Measurements from ENCODE around the gene GMEB2. TPM values are rescaled to one million over a fixed set of nuclear protein-coding genes. Genes with fewer than 3 reads are reported as not detected.
"Not testable (repeated sequence)": the region's sequence is repeated elsewhere in the genome, so short reads cannot be mapped to it uniquely, and the experiment has no call there.

GMEB2 gene
- total and polyA plus RNA-seq, 4 donors, result 5.9 to 12.0 (median 10.2) TPM

DNA sequence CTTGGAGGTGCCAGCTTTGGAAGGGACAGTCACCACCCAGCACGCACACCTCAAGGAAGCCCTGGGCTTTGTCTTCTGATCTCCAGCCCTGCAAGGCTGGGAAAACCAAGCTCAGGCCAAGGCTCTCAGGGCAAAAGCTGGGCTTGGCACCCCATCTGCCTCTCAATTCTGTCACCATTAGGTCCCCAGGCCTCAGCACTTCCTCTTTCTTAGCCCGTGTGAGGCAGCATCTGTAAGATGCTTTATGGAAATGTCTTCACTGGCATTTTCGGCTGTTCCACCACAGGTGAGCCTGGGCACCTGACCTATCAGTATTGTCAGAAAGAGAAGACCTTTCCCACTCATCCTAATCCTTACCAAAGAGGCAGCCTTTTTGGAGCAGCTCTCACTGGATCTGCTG lies 24.6 kb downstream of the GMEB2 start:
- Histone ChIP-seq H3K27ac (ENCODE audit: low read depth, low read length) (no peak overlapping the region), H3K36me3 (ENCODE audit: control insufficient read depth, insufficient read depth, low read length) (peaks cover 63% of the 10 kb centered on the region), H3K4me3 (ENCODE audit: low read depth, low read length) (no peak overlapping the region), H3K9me3 (ENCODE audit: control insufficient read depth, insufficient read depth, low read length) (no peaks in the 10 kb centered on the region), H3K4me1 (ENCODE audit: control insufficient read depth, insufficient read depth, low read length) (no peaks in the 10 kb centered on the region), H3K27me3 (ENCODE audit: control insufficient read depth, insufficient read depth, low read length) (no peaks in the 10 kb centered on the region)
- DNase-seq (ENCODE audit: low read depth in 4 of 6, low spot score in 6 of 6), result no peak
- 95% methylated on average over 3 of the region's 3 CpGs for WGBS (ENCODE audit: insufficient coverage)

DNA sequence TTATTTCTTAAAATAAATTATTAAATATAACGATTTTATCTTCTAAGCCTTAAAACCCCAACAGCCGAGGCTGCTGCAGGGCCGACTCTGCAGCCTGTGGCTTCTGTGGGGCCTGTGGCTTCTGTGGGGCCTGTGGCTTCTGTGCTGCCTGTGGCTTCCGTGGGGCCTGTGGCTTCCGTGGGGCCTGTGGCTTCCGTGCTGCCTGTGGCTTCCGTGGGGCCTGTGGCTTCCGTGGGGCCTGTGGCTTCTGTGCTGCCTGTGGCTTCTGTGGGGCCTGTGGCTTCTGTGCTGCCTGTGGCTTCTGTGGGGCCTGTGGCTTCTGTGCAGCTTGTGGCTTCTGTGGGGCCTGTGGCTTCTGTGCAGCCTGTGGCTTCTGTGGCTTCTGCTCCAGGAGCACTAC lies 25.2 kb downstream of the GMEB2 start:
- not testable (repeated sequence) for H3K9me3 ChIP-seq (ENCODE audit: control insufficient read depth, insufficient read depth, low read length); DNase-seq (ENCODE audit: low read depth in 4 of 6, low spot score in 6 of 6); H3K27ac ChIP-seq (ENCODE audit: low read depth, low read length); H3K4me3 ChIP-seq (ENCODE audit: low read depth, low read length); H3K27me3 ChIP-seq (ENCODE audit: control insufficient read depth, insufficient read depth, low read length); H3K4me1 ChIP-seq (ENCODE audit: control insufficient read depth, insufficient read depth, low read length)
- WGBS (ENCODE audit: insufficient coverage), result 100% methylated on average over 1 of the region's 8 CpGs
- peaks cover 67% of the 10 kb centered on the region for H3K36me3 ChIP-seq (ENCODE audit: control insufficient read depth, insufficient read depth, low read length)

DNA sequence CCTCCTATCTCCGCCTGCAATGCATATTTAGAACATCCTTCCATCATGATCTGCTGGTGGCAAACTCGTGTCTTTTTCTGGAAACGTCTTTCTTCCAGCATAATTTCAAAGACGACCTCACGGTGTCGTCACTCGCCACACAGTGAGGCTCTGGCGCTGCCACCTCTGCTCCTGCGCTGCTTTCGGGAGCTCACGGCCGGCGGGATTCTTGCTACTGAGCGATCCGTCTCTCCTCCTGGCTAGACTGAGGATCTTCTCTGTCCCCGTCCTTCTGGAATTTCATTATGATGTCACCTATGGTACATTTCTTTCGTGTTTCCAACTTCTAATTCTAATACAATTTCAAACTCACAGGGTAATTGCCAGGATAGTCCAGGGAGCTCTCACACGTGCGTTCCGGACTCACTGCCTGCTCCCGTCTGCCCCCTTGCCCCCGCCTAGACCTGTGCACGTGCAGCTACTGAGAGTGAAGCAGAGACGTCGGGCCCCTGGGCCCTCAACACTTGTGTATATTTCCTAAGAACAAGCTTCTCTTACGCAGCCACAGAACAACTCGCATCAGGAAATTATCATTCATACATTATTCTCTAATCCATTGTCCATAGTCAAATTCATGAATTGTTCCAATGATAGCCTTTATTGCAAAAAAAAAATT lies 27.4 kb downstream of the GMEB2 start:
- no peaks in the 10 kb centered on the region for H3K4me1 ChIP-seq (ENCODE audit: control insufficient read depth, insufficient read depth, low read length)
- 94% methylated on average over 26 of the region's 27 CpGs for WGBS (ENCODE audit: insufficient coverage)
- DNase-seq (ENCODE audit: low read depth in 4 of 6, low spot score in 6 of 6), result no peak
- no peaks in the 10 kb centered on the region for H3K9me3 ChIP-seq (ENCODE audit: control insufficient read depth, insufficient read depth, low read length)
- H3K27ac ChIP-seq (ENCODE audit: low read depth, low read length), result no peak overlapping the region
- H3K27me3 ChIP-seq (ENCODE audit: control insufficient read depth, insufficient read depth, low read length), result no peaks in the 10 kb centered on the region
- no peak overlapping the region for H3K4me3 ChIP-seq (ENCODE audit: low read depth, low read length)
- peaks cover 85% of the 10 kb centered on the region for H3K36me3 ChIP-seq (ENCODE audit: control insufficient read depth, insufficient read depth, low read length)

DNA sequence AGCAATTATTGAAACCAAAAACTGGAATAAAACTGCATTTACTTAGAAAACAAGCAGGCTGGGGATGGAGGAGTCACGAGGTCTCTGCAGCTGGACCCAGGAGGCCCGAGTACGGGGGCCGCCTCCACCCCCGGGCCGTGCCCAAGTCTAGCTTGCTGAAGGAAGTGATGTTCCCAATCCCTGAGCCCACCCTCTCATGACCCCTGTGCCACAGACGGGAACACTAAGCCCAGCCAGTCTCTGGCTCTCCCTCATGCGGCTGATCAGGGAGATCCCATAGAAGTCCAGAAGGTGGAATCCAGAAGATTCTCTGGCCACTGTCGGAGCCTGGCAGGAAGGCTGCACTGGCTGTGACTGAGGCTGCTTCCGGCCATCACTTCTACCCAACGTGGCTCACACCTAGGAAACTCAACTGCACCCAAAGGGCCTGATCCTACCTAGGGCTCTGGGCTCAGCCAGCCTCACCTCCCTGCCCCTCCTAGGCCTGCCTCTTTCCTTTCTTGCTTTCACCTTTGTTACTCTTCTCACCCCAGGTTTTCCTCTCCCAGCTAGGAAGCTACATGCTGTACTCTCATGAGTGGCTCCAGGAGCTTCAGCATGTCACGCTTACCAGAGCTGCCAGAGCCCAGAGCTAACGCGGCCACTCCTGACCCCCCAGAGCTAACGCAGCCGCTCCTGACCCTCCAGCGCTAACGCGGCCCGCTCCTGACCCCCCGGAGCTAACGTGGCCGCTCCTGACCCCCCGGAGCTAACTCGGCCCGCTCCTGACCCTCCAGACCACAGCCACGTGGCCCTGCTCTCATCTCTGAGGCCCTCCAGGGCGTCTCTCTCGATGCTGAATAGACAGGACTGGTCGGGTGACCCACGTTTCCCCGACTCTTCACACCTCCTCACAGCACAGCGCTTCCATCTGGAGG lies 28.2 kb downstream of the GMEB2 start:
- Histone ChIP-seq H3K36me3 (ENCODE audit: control insufficient read depth, insufficient read depth, low read length) (peaks cover 88% of the 10 kb centered on the region), H3K4me1 (ENCODE audit: control insufficient read depth, insufficient read depth, low read length) (no peaks in the 10 kb centered on the region), H3K27me3 (ENCODE audit: control insufficient read depth, insufficient read depth, low read length) (no peaks in the 10 kb centered on the region), H3K27ac (ENCODE audit: low read depth, low read length) (no peak overlapping the region), H3K9me3 (ENCODE audit: control insufficient read depth, insufficient read depth, low read length) (no peaks in the 10 kb centered on the region), H3K4me3 (ENCODE audit: low read depth, low read length) (no peak overlapping the region)
- WGBS (ENCODE audit: insufficient coverage), result 92% methylated on average over 33 of the region's 33 CpGs
- no peak for DNase-seq (ENCODE audit: low read depth in 4 of 6, low spot score in 6 of 6)

DNA sequence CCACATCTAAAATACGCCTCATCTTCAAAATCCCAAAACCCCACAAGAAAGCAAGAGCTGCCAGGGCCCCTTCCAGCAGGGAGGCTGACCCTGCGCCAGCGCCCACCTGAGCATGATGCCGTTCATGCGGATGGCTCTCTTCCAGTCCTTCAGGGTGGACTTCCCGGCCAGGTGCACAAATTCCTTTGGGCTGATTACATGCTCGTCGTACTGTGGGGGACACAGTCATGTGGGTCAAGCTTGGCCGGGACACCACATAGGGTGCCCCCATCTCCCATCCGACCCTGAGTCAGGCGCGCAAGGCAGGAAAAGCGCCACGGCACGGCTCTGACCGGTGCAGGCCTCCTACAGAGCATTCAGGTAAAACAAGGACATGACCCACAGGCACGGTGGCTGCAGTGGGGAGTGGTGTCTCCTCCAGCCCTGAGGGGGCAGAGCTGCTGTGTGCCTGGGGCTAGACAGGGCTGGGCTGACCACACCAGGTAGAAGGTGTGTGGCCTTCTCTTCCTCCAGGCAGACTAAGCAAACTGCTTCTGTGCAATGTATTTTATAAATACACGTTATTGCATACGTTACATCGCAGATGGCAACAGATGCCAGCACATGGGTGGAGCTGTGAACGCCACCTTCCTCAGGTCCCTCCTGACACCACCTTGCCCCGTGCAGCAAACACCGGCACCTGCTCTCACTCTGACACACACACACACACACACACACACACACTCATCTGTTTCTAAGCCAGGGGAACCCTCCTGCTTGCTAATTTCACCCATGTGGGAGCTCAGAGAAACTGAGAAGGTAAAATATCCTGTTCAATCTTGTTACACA lies 29.0 kb downstream of the GMEB2 start:
- no peaks in the 10 kb centered on the region for H3K9me3 ChIP-seq (ENCODE audit: control insufficient read depth, insufficient read depth, low read length)
- H3K27ac ChIP-seq (ENCODE audit: low read depth, low read length), result no peak overlapping the region
- H3K4me3 ChIP-seq (ENCODE audit: low read depth, low read length), result no peak overlapping the region
- no peaks in the 10 kb centered on the region for H3K4me1 ChIP-seq (ENCODE audit: control insufficient read depth, insufficient read depth, low read length)
- H3K27me3 ChIP-seq (ENCODE audit: control insufficient read depth, insufficient read depth, low read length), result no peaks in the 10 kb centered on the region
- DNase-seq (ENCODE audit: low read depth in 4 of 6, low spot score in 6 of 6), result no peak
- 92% methylated on average over 23 of the region's 23 CpGs for WGBS (ENCODE audit: insufficient coverage)
- peaks cover 95% of the 10 kb centered on the region for H3K36me3 ChIP-seq (ENCODE audit: control insufficient read depth, insufficient read depth, low read length)

DNA sequence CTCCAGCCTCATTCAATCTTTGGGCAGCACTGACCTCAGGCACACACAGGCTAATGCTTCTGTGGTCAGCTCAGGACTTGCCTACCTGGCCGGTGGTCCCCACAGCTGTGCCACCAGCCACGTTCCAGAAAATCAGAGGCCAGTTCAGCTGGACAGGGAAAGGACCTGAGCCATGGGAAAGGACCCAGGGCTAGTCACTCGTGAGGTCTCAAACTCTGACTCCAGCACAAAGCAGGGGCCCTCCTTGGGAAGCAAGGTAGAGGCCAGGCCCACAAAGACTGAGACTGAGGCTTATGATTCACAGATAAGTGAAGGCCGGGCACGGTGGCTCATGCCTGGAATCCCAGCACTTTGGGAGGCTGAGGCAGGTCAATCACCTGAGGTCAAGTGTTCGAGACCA lies 30.5 kb downstream of the GMEB2 start:
- H3K27me3 ChIP-seq (ENCODE audit: control insufficient read depth, insufficient read depth, low read length), result no peaks in the 10 kb centered on the region
- 89% methylated on average over 6 of the region's 6 CpGs for WGBS (ENCODE audit: insufficient coverage)
- H3K4me3 ChIP-seq (ENCODE audit: low read depth, low read length), result no peak overlapping the region
- H3K27ac ChIP-seq (ENCODE audit: low read depth, low read length), result no peak overlapping the region
- no peaks in the 10 kb centered on the region for H3K4me1 ChIP-seq (ENCODE audit: control insufficient read depth, insufficient read depth, low read length)
- DNase-seq (ENCODE audit: low read depth in 4 of 6, low spot score in 6 of 6), result no peak
- H3K36me3 ChIP-seq (ENCODE audit: control insufficient read depth, insufficient read depth, low read length), result peaks cover 95% of the 10 kb centered on the region
- no peaks in the 10 kb centered on the region for H3K9me3 ChIP-seq (ENCODE audit: control insufficient read depth, insufficient read depth, low read length)

DNA sequence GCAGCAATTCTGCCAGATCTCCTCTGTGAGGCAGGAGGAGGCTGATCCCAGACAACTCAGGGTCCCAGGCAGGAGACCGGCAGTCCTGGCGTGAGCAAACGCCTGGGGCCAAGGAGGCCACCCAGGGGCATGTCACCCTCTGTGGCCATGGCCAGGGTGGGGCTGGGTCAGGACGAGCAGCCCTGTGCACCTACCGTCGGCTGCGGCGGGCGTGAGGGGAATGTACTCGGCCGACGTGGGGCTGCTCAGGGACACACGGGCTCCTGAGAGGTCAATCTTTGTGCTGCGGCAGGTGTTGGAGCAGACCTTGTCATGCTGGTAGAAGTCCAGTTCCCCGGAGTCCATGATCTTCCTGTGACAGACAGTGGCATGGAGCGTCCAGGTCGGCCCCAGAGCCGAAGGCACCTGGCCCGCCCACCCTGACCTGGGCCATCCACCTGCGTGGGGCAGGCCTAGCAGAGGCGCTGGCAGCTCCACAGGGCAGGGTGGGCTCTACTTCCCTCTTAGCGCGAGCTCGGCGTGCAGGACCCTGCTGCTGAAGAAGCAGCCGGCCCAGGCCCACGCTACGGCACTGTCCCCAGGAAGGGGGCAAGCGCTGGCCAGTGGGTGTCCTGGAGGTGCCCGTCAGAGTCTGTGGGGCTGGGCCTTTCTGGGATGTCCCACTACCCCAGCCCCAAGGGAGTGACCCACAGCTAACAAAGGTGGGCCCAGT lies 31.3 kb downstream of the GMEB2 start:
- H3K4me3 ChIP-seq (ENCODE audit: low read depth, low read length), result no peak overlapping the region
- H3K9me3 ChIP-seq (ENCODE audit: control insufficient read depth, insufficient read depth, low read length), result no peaks in the 10 kb centered on the region
- H3K27me3 ChIP-seq (ENCODE audit: control insufficient read depth, insufficient read depth, low read length), result no peaks in the 10 kb centered on the region
- DNase-seq (ENCODE audit: low read depth in 4 of 6, low spot score in 6 of 6), result no peak
- H3K27ac ChIP-seq (ENCODE audit: low read depth, low read length), result no peak overlapping the region
- 97% methylated on average over 30 of the region's 30 CpGs for WGBS (ENCODE audit: insufficient coverage)
- H3K36me3 ChIP-seq (ENCODE audit: control insufficient read depth, insufficient read depth, low read length), result peaks cover 96% of the 10 kb centered on the region
- H3K4me1 ChIP-seq (ENCODE audit: control insufficient read depth, insufficient read depth, low read length), result no peaks in the 10 kb centered on the region

DNA sequence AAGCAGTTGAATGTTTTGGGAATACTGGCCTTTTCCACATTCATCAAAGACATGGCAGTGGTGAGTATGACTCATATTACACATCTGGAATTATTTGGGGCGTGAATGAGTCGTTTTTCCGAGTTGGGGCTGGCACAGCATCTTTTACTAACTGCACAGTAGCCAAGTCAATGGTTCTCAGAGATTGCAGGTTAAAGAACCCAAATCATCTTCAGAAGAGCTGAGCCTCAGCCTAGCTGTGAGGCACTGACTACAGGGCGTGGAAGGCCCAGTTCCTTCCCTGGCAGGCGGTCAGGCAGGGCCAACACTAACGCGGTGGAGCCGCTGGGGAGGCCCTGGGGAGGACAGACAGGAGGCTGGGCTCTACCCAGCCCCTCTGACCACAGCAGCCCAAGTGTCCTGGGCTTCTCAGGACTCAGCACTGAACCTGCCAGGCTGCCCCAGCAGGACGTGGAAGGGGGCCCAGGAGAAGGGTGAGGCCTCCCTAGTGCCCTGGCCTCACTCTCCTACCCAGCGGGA lies 32.8 kb downstream of the GMEB2 start:
- no peaks in the 10 kb centered on the region for H3K27me3 ChIP-seq (ENCODE audit: control insufficient read depth, insufficient read depth, low read length)
- no peak for DNase-seq (ENCODE audit: low read depth in 4 of 6, low spot score in 6 of 6)
- H3K9me3 ChIP-seq (ENCODE audit: control insufficient read depth, insufficient read depth, low read length), result no peaks in the 10 kb centered on the region
- no peak overlapping the region for H3K27ac ChIP-seq (ENCODE audit: low read depth, low read length)
- WGBS (ENCODE audit: insufficient coverage), result 87% methylated on average over 9 of the region's 10 CpGs
- H3K36me3 ChIP-seq (ENCODE audit: control insufficient read depth, insufficient read depth, low read length), result peaks cover 98% of the 10 kb centered on the region
- no peak overlapping the region for H3K4me3 ChIP-seq (ENCODE audit: low read depth, low read length)
- no peaks in the 10 kb centered on the region for H3K4me1 ChIP-seq (ENCODE audit: control insufficient read depth, insufficient read depth, low read length)

DNA sequence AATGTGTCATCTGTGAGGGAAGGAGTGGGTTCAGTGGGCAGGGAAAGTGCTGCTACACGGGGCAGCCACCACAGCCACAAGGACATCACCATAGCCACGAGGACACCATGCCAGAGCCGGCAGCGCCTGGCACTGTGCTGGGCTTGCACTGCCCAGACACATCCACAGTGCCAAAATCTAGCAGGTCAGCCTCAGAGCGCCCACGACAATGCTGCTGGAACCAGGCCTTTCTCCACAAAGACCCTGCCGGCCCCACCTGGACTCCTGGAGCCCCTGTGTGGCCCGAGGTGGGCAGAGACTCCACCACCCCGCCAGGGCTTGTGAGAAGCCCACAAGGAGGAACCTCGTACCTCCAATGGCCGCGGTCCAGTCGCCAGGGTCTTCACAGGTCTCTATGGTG lies 34.2 kb downstream of the GMEB2 start:
- H3K36me3 ChIP-seq (ENCODE audit: control insufficient read depth, insufficient read depth, low read length), result peaks cover 98% of the 10 kb centered on the region
- H3K4me1 ChIP-seq (ENCODE audit: control insufficient read depth, insufficient read depth, low read length), result no peaks in the 10 kb centered on the region
- 88% methylated on average over 13 of the region's 13 CpGs for WGBS (ENCODE audit: insufficient coverage)
- H3K27ac ChIP-seq (ENCODE audit: low read depth, low read length), result no peak overlapping the region
- DNase-seq (ENCODE audit: low read depth in 4 of 6, low spot score in 6 of 6), result no peak
- no peaks in the 10 kb centered on the region for H3K27me3 ChIP-seq (ENCODE audit: control insufficient read depth, insufficient read depth, low read length)
- H3K9me3 ChIP-seq (ENCODE audit: control insufficient read depth, insufficient read depth, low read length), result no peaks in the 10 kb centered on the region
- no peak overlapping the region for H3K4me3 ChIP-seq (ENCODE audit: low read depth, low read length)
